Gastroesophageal sphincter (tissue), 4 donors: ENCODE data around the gene CYP21A2. TPM values are rescaled to one million over a fixed set of nuclear protein-coding genes. Genes with fewer than 3 reads are reported as not detected.

Experiments used
- ATAC-seq: fragments of 150-250 bp; one replicate; pipeline ENCODE4 v1.9.1; 2016; ENCODE audit warnings: mild to moderate bottlenecking, moderate library complexity
- H3K27ac ChIP-seq, 4 donors: fragments of 200-600 bp; sonication (generic) in 3 of 4; 1 replicate in 3 of 4; 2 replicates in 1 of 4; pipeline ENCODE4 v1.5.1; 2016 to 2019
- H3K27me3 ChIP-seq: fragments of 200-600 bp; sonication (generic); one replicate; pipeline ENCODE4 v1.5.1; 2019
- H3K36me3 ChIP-seq, 2 donors: fragments of 200-600 bp; sonication (generic); one replicate each; pipeline ENCODE4 v1.5.1; 2019; ENCODE audit warnings: control low read depth in 1 of 2
- H3K4me1 ChIP-seq, 3 donors: fragments of 200-600 bp; sonication (generic); 1 replicate in 2 of 3; 2 replicates in 1 of 3; pipeline ENCODE4 v1.5.1; 2016 to 2019; ENCODE audit warnings: control low read depth in 2 of 3
- H3K4me3 ChIP-seq, 2 donors: fragments of 200-600 bp; sonication (generic); one replicate each; pipeline ENCODE4 v1.5.1; 2019; ENCODE audit warnings: mild to moderate bottlenecking in 1 of 2, moderate library complexity in 1 of 2
- H3K9me3 ChIP-seq, 3 donors: fragments of 200-600 bp; sonication (generic); one replicate each; pipeline ENCODE4 v1.5.1; 2017 to 2019; ENCODE audit warnings: control low read depth in 2 of 3
- EP300 ChIP-seq: sonication (generic); formaldehyde crosslinking; IDR thresholded peaks from one replicate; pipeline ENCODE4 v1.6.1; 2017; ENCODE audit warnings: antibody characterized with exemption, mild to moderate bottlenecking
- POLR2A ChIP-seq, 2 donors: fragments of 450-650 bp; IDR thresholded peaks; one replicate each; pipeline ENCODE4 v1.6.1; 2017; ENCODE audit warnings: antibody characterized with exemption in 2 of 2, mild to moderate bottlenecking in 2 of 2, moderate library complexity in 1 of 2
- POLR2AphosphoS5 ChIP-seq: sonication (generic); formaldehyde crosslinking; IDR thresholded peaks from one replicate; pipeline ENCODE4 v1.6.1; 2017; ENCODE audit warnings: antibody characterized with exemption
- WGBS, 2 donors: methylation state at CpG; one replicate each; pipeline ENCODE4 v1.1.5; 2018; ENCODE audit warnings: low coverage in 1 of 2; 5-methylcytosine and 5-hydroxymethylcytosine counted together
- total RNA-seq, 4 donors: library from RNA; depleted of rRNA; stranded (reverse); fragments of >200 nt; gene quantifications; one replicate each; pipeline ENCODE4 v1.1.0, GENCODE V29; 2016
- TF ChIP-seq, protein P1 (sequence below), 4 experiments: fragments of 200-600 bp in 2 of 4; fragments of 450-650 bp in 2 of 4; sonication (generic) in 1 of 4; IDR thresholded peaks; one replicate each; pipeline ENCODE4 v1.5.1; 2017 to 2019; ENCODE audit warnings: antibody characterized with exemption in 4 of 4, mild to moderate bottlenecking in 2 of 4, moderate library complexity in 2 of 4

The CYP21A2 gene
- total RNA-seq, 4 donors from 2014 or later, result 0.47 to 1.7 (median 0.81) TPM; not detected in 1

GRCh38 chr6:32082478-32082877, 44.3 kb downstream of the CYP21A2 start:
- TF ChIP-seq POLR2A (IDR thresholded peaks at IDR 0.05) (no peak), EP300 (no peak), POLR2AphosphoS5 (no peak)
- TF ChIP-seq, protein P1, sequence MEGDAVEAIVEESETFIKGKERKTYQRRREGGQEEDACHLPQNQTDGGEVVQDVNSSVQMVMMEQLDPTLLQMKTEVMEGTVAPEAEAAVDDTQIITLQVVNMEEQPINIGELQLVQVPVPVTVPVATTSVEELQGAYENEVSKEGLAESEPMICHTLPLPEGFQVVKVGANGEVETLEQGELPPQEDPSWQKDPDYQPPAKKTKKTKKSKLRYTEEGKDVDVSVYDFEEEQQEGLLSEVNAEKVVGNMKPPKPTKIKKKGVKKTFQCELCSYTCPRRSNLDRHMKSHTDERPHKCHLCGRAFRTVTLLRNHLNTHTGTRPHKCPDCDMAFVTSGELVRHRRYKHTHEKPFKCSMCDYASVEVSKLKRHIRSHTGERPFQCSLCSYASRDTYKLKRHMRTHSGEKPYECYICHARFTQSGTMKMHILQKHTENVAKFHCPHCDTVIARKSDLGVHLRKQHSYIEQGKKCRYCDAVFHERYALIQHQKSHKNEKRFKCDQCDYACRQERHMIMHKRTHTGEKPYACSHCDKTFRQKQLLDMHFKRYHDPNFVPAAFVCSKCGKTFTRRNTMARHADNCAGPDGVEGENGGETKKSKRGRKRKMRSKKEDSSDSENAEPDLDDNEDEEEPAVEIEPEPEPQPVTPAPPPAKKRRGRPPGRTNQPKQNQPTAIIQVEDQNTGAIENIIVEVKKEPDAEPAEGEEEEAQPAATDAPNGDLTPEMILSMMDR (IDR thresholded peaks at IDR 0.05), result no peak
- H3K4me3 ChIP-seq, result no peak overlapping the region
- peaks cover 16% of the 10 kb centered on the region for H3K27me3 ChIP-seq
- H3K4me1 ChIP-seq, result peaks cover 0 to 47% (median 23%) of the 10 kb centered on the region in 3 donors
- ATAC-seq, result no peak
- WGBS, 2 donors, result 43 to 47% methylated on average over 3 to 6 of the region's 6 CpGs
- no peaks in the 10 kb centered on the region for H3K9me3 ChIP-seq
- peak overlapping the region in 3 of 4 donors; percentile 71 to 86 (median 80) for H3K27ac ChIP-seq
- H3K36me3 ChIP-seq, result peaks cover 0 to 62% of the 10 kb centered on the region in 2 donors

- H3K27ac ChIP-seq, result peak overlapping the region in 3 of 4 donors; percentile 71 to 86 (median 80)
- peaks cover 16% of the 10 kb centered on the region for H3K27me3 ChIP-seq
- ATAC-seq, result peak; percentile 81
- peaks cover 0 to 62% of the 10 kb centered on the region in 2 donors for H3K36me3 ChIP-seq
- H3K9me3 ChIP-seq, result no peaks in the 10 kb centered on the region
- no peak overlapping the region for H3K4me3 ChIP-seq
- TF ChIP-seq EP300 (no peak), POLR2A (IDR thresholded peaks at IDR 0.05) (no peak), POLR2AphosphoS5 (peak; percentile 32)
- TF ChIP-seq, protein P1 (IDR thresholded peaks at IDR 0.05), result no peak
- 50 to 68% methylated on average over 2 to 5 of the region's 9 CpGs for WGBS, 2 donors
- H3K4me1 ChIP-seq, result peaks cover 0 to 51% (median 27%) of the 10 kb centered on the region in 3 donors
These were observed 44.7 kb downstream of the CYP21A2 start for GRCh38 chr6:32082935-32083334.

GRCh38 chr6:32083812-32084768, 45.9 kb downstream of the CYP21A2 start:
- TF ChIP-seq, protein P1 (IDR thresholded peaks at IDR 0.05), result no peak
- TF ChIP-seq POLR2A (IDR thresholded peaks at IDR 0.05) (no peak), POLR2AphosphoS5 (no peak), EP300 (no peak)
- Histone ChIP-seq H3K9me3 (no peaks in the 10 kb centered on the region), H3K27ac (peak overlapping the region in 3 of 4 donors; percentile 62 to 86 (median 71)), H3K4me1 (peaks cover 0 to 59% (median 30%) of the 10 kb centered on the region in 3 donors), H3K4me3 (no peak overlapping the region), H3K36me3 (peaks cover 0 to 57% of the 10 kb centered on the region in 2 donors), H3K27me3 (peaks cover 16% of the 10 kb centered on the region)
- WGBS, 2 donors, result 86 to 94% methylated on average over 12 to 19 of the region's 22 CpGs
- no peak for ATAC-seq

GRCh38 chr6:32084780-32085179, 46.6 kb downstream of the CYP21A2 start:
- H3K4me3 ChIP-seq, result no peak overlapping the region
- ATAC-seq, result no peak
- H3K4me1 ChIP-seq, result peaks cover 0 to 59% (median 30%) of the 10 kb centered on the region in 3 donors
- no peak for TF ChIP-seq EP300
- TF ChIP-seq POLR2A (IDR thresholded peaks at IDR 0.05), result no peak
- TF ChIP-seq, protein P1 (IDR thresholded peaks at IDR 0.05), result no peak
- TF ChIP-seq POLR2AphosphoS5, result no peak
- peak overlapping the region in 3 of 4 donors; percentile 62 to 86 (median 71) for H3K27ac ChIP-seq
- peaks cover 0 to 53% of the 10 kb centered on the region in 2 donors for H3K36me3 ChIP-seq
- WGBS, 2 donors, result 100% methylated on average over 1 of the region's 2 CpGs; no CpG with 5 or more reads in 1 of the 2 donors
- no peaks in the 10 kb centered on the region for H3K9me3 ChIP-seq
- H3K27me3 ChIP-seq, result peaks cover 16% of the 10 kb centered on the region
